BE2C (cell line): ENCODE measurements around the gene BMP2K.

Source experiments
- DNase-seq: peaks from one replicate; pipeline ENCODE4 v3.0.0-alpha.2; 2020
- H3K27me3 ChIP-seq: fragments of 250-450 bp; sonication (Bioruptor Pico); 2 replicates; pipeline ENCODE4 v1.5.1; 2020; ENCODE audit warnings: mild to moderate bottlenecking
- H3K36me3 ChIP-seq: fragments of 250-450 bp; sonication (Bioruptor Pico); 2 replicates; pipeline ENCODE4 v1.5.1; 2020; ENCODE audit warnings: mild to moderate bottlenecking
- H3K4me1 ChIP-seq: fragments of 250-450 bp; sonication (Bioruptor Pico); 2 replicates; pipeline ENCODE4 v1.5.1; 2020
- H3K4me3 ChIP-seq: 2 replicates; pipeline ENCODE4 v1.5.1; 2011; ENCODE audit warnings: low read depth, low read length
- H3K9me3 ChIP-seq: fragments of 250-450 bp; sonication (Bioruptor Pico); 2 replicates; pipeline ENCODE4 v1.5.1; 2020
- TF ChIP-seq, protein P1 (sequence below): IDR thresholded peaks from 2 replicates; pipeline ENCODE4 v1.5.1; 2012; ENCODE audit warnings: mild to moderate bottlenecking, low read depth, low read length

Gene BMP2K

DNA sequence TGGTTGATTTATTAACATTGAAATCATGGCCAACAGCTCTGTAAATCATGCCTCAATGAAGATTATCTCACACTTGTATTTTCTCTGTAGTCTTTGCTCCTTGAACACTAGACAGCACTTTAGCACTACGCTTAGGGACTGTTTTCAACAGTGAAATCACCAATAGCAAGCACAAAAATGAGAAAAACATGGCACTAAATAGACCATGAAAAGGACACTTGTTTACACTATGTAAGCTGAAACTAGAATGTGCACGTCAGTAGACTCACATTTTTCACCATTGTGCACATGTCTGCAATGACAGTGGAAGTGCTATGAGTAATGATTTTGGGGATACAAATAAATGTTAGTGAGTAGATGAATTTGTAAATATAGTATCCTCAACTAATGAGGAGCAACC lies 3.1 kb downstream of the BMP2K start:
- Histone ChIP-seq H3K9me3 (no peaks in the 10 kb centered on the region), H3K27me3 (no peaks in the 10 kb centered on the region), H3K4me1 (peaks cover 3% of the 10 kb centered on the region), H3K36me3 (no peaks in the 10 kb centered on the region), H3K4me3 (no peak overlapping the region)
- TF ChIP-seq, protein P1, sequence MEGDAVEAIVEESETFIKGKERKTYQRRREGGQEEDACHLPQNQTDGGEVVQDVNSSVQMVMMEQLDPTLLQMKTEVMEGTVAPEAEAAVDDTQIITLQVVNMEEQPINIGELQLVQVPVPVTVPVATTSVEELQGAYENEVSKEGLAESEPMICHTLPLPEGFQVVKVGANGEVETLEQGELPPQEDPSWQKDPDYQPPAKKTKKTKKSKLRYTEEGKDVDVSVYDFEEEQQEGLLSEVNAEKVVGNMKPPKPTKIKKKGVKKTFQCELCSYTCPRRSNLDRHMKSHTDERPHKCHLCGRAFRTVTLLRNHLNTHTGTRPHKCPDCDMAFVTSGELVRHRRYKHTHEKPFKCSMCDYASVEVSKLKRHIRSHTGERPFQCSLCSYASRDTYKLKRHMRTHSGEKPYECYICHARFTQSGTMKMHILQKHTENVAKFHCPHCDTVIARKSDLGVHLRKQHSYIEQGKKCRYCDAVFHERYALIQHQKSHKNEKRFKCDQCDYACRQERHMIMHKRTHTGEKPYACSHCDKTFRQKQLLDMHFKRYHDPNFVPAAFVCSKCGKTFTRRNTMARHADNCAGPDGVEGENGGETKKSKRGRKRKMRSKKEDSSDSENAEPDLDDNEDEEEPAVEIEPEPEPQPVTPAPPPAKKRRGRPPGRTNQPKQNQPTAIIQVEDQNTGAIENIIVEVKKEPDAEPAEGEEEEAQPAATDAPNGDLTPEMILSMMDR: no peak
- DNase-seq: no peak

- Histone ChIP-seq H3K4me3 (no peak overlapping the region), H3K4me1 (peaks cover 5% of the 10 kb centered on the region), H3K27me3 (no peaks in the 10 kb centered on the region), H3K9me3 (no peaks in the 10 kb centered on the region), H3K36me3 (no peaks in the 10 kb centered on the region)
- DNase-seq: no peak
- TF ChIP-seq, protein P1: no peak
Observed at GRCh38 chr4:78780093-78780492, 3.9 kb downstream of the BMP2K start.

DNA sequence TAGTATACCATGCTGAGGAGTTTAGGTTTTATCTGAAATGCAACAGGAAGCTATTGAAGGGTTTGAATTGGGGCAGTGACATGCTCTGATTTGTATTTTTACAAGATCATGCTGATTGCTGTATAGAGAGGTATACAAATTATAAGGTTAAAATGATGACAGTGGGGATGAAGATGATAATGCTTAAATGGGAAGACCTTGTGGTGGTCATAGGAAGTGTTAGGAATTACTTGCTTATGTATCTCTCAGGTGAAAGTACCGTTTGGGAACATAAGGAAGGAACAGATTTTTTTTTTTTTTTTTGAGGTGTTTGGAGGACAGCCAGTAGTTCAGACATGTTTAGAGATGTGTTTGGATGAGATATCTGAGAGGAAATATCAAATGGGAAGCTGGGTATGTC lies 5.0 kb downstream of the BMP2K start:
- Histone ChIP-seq H3K4me1 (peaks cover 5% of the 10 kb centered on the region), H3K9me3 (no peaks in the 10 kb centered on the region), H3K27me3 (no peaks in the 10 kb centered on the region), H3K36me3 (no peaks in the 10 kb centered on the region), H3K4me3 (no peak overlapping the region)
- TF ChIP-seq, protein P1: no peak
- DNase-seq: no peak

- Histone ChIP-seq H3K4me3 (no peak overlapping the region), H3K36me3 (no peaks in the 10 kb centered on the region), H3K27me3 (no peaks in the 10 kb centered on the region), H3K4me1 (peaks cover 5% of the 10 kb centered on the region), H3K9me3 (no peaks in the 10 kb centered on the region)
- TF ChIP-seq, protein P1: no peak
- DNase-seq: no peak
Observed at GRCh38 chr4:78781924-78782323, 5.8 kb downstream of the BMP2K start.

GRCh38 chr4:78784236-78784865 lies 8.2 kb downstream of the BMP2K start:
- Histone ChIP-seq H3K4me1 (peaks cover 5% of the 10 kb centered on the region), H3K27me3 (no peaks in the 10 kb centered on the region), H3K36me3 (no peaks in the 10 kb centered on the region), H3K4me3 (no peak overlapping the region), H3K9me3 (no peaks in the 10 kb centered on the region)
- TF ChIP-seq, protein P1: no peak
- no peak for DNase-seq

GRCh38 chr4:78787392-78788006 lies 11.3 kb downstream of the BMP2K start:
- no peak for DNase-seq
- H3K4me1 ChIP-seq: peaks cover 5% of the 10 kb centered on the region
- H3K27me3 ChIP-seq: no peaks in the 10 kb centered on the region

More at GRCh38 chr4:78787392-78788006, 11.3 kb downstream of the BMP2K start:
- Histone ChIP-seq H3K4me3 (no peak overlapping the region), H3K36me3 (no peaks in the 10 kb centered on the region), H3K9me3 (no peaks in the 10 kb centered on the region)
- TF ChIP-seq, protein P1: no peak
